SH-SY5Y (cell line): ENCODE data around the gene TRIP13.

Source experiments
- GATA2 ChIP-seq: IDR thresholded peaks from 2 replicates; pipeline ENCODE4 v1.6.1; 2011; ENCODE audit warnings: mild to moderate bottlenecking, low read depth, low read length
- GATA3 ChIP-seq: IDR thresholded peaks from 2 replicates; pipeline ENCODE4 v1.6.1; 2011; ENCODE audit warnings: low read depth, mild to moderate bottlenecking, low read length, moderate library complexity

DNA sequence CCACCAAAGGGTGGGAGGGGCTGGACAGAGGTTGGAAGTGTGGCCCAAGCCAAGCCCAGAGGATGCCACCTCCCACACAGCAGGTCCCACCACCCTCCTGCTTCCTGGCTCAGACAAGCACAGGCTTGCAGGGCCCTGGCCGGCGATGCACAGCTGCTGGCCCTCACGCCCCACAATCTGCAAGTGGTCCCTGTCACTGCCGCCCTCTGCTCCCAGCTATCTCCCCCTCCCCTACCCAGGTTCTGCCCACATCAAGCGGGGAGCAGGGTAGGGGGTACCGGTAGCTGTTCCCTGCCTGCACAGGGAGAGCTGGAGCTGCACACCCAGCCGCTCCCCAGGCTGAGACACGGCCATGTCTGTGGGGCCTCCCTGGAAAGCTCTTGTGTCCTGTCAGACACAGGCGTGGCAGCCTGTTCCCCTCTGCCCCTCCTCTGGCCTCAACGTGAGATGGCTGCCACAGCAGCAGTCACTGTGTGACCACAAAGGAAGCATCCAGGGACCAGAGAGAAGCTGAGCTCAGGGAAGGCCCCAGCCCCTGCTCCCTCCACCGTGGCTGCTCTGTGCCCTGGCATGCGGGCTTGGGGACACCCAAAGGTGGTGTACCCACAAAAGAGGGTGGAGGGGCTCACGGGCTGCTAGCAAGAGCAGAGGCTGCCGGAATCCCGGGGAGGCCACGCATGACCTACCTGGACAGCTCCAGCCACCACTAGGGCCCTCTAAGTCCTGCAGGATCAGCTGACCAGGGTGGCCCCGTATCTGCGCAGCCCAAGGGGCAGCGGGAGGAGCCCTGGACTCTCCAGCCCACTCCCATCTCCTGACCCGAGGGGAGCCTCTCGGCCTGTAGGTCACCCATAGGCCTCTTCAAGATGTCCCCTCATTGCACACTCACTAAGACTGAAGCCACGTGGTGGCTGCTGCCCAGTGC is 31.0 kb upstream of the TRIP13 start:
- TF ChIP-seq GATA2 (no peak), GATA3 (no peak)
